DOHH2 (cell line): ENCODE measurements around the gene UTS2R.

ENCODE experiments used
- H3F3A ChIP-seq: fragments of 200-600 bp; sonication (generic), shearing (Covaris generic); 2 replicates; pipeline ENCODE4 v1.6.0; 2016; ENCODE audit warnings: antibody characterized with exemption, mild to moderate bottlenecking; ENCODE audit not compliant: control insufficient read depth, insufficient read depth
- H3K27ac ChIP-seq: fragments of 200-600 bp; sonication (generic); 2 replicates; pipeline ENCODE4 v1.5.1; 2014; ENCODE audit warnings: low read depth, mild to moderate bottlenecking, low read length, moderate library complexity
- H3K27me3 ChIP-seq: fragments of 200-600 bp; sonication (generic); 2 replicates; pipeline ENCODE4 v1.6.1; 2014; ENCODE audit warnings: mild to moderate bottlenecking, low read length, mixed read lengths; ENCODE audit not compliant: control insufficient read depth
- H3K36me3 ChIP-seq: fragments of 200-600 bp; sonication (generic); 2 replicates; pipeline ENCODE4 v1.6.1; 2014; ENCODE audit warnings: mild to moderate bottlenecking, low read length, moderate library complexity, mixed read lengths; ENCODE audit not compliant: control insufficient read depth
- H3K4me1 ChIP-seq: fragments of 200-600 bp; sonication (generic); 2 replicates; pipeline ENCODE4 v1.6.1; 2014; ENCODE audit warnings: mild to moderate bottlenecking, low read length, mixed read lengths; ENCODE audit not compliant: control insufficient read depth
- H3K4me2 ChIP-seq: fragments of 200-600 bp; sonication (generic); 2 replicates; pipeline ENCODE4 v1.6.0; 2014; ENCODE audit warnings: mild to moderate bottlenecking, low read length, moderate library complexity
- H3K4me3 ChIP-seq: fragments of 200-600 bp; sonication (generic); 2 replicates; pipeline ENCODE4 v1.5.1; 2014; ENCODE audit warnings: mild to moderate bottlenecking, low read length, mixed read lengths
- H3K79me2 ChIP-seq: fragments of 200-600 bp; sonication (generic); 2 replicates; pipeline ENCODE4 v1.6.1; 2014; ENCODE audit warnings: mild to moderate bottlenecking, low read length, mixed read lengths; ENCODE audit not compliant: control insufficient read depth
- H3K9me2 ChIP-seq: fragments of 200-600 bp; sonication (generic); replicated peaks from 2 replicates; pipeline ENCODE4 v1.6.1; 2014; ENCODE audit warnings: mild to moderate bottlenecking, low read length, mixed read lengths; ENCODE audit not compliant: control insufficient read depth
- H3K9me3 ChIP-seq: fragments of 200-600 bp; sonication (generic); 2 replicates; pipeline ENCODE4 v1.6.1; 2014; ENCODE audit warnings: antibody characterized with exemption, low read length, mixed read lengths; ENCODE audit not compliant: control insufficient read depth, insufficient read depth
- H4K20me1 ChIP-seq: fragments of 200-600 bp; sonication (generic); 2 replicates; pipeline ENCODE4 v1.6.0; 2014; ENCODE audit warnings: low read depth, mild to moderate bottlenecking, antibody characterized with exemption, low read length, moderate library complexity; ENCODE audit not compliant: control insufficient read depth, insufficient read depth
- EZH2phosphoT487 ChIP-seq: fragments of 200-600 bp; sonication (generic); IDR thresholded peaks from 2 replicates; pipeline ENCODE4 v1.6.1; 2017; ENCODE audit warnings: borderline replicate concordance, mild to moderate bottlenecking, antibody characterized with exemption, low read length, moderate library complexity, mixed read lengths
- TF ChIP-seq, protein P1 (sequence below): fragments of 200-600 bp; sonication (generic); IDR thresholded peaks from one replicate; pipeline ENCODE4 v1.5.1; 2014; ENCODE audit warnings: antibody characterized with exemption, mild to moderate bottlenecking, low read depth, low read length; ENCODE audit not compliant: poor library complexity, severe bottlenecking

The UTS2R gene

DNA sequence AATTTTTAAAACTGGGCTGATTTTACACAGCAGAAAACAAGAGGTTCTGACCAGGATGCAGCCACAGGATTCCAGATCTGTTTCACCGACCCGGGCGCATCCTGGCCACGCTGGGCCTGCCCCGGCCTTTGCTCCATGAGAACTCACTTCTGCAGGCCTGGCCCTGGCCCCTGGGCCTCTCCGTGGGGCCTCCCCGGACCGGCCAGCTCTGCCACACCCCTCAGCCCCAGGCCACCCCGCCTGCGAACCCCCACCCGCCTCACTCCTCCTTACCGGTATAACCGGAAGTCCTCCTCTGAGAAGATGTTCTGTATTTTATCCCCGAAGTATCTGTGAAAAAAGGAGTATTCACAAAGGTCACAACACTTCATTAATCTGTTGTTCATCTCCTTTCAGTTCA, 33.5 kb downstream of the UTS2R start:
- Histone ChIP-seq H3K4me3 (no peak overlapping the region), H4K20me1 (no peaks in the 10 kb centered on the region), H3K4me2 (no peak overlapping the region), H3K27ac (no peak overlapping the region), H3K79me2 (no peaks in the 10 kb centered on the region), H3K36me3 (peaks cover 6% of the 10 kb centered on the region; the same call in 1 of the 2 replicates), H3K4me1 (peaks cover 9% of the 10 kb centered on the region; the same call in 1 of the 2 replicates), H3K27me3 (no peaks in the 10 kb centered on the region), H3F3A (no peaks in the 10 kb centered on the region), H3K9me2 (no peaks in the 10 kb centered on the region), H3K9me3 (no peaks in the 10 kb centered on the region)
- TF ChIP-seq, protein P1, sequence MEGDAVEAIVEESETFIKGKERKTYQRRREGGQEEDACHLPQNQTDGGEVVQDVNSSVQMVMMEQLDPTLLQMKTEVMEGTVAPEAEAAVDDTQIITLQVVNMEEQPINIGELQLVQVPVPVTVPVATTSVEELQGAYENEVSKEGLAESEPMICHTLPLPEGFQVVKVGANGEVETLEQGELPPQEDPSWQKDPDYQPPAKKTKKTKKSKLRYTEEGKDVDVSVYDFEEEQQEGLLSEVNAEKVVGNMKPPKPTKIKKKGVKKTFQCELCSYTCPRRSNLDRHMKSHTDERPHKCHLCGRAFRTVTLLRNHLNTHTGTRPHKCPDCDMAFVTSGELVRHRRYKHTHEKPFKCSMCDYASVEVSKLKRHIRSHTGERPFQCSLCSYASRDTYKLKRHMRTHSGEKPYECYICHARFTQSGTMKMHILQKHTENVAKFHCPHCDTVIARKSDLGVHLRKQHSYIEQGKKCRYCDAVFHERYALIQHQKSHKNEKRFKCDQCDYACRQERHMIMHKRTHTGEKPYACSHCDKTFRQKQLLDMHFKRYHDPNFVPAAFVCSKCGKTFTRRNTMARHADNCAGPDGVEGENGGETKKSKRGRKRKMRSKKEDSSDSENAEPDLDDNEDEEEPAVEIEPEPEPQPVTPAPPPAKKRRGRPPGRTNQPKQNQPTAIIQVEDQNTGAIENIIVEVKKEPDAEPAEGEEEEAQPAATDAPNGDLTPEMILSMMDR, result no peak
- no peak for TF ChIP-seq EZH2phosphoT487

DNA sequence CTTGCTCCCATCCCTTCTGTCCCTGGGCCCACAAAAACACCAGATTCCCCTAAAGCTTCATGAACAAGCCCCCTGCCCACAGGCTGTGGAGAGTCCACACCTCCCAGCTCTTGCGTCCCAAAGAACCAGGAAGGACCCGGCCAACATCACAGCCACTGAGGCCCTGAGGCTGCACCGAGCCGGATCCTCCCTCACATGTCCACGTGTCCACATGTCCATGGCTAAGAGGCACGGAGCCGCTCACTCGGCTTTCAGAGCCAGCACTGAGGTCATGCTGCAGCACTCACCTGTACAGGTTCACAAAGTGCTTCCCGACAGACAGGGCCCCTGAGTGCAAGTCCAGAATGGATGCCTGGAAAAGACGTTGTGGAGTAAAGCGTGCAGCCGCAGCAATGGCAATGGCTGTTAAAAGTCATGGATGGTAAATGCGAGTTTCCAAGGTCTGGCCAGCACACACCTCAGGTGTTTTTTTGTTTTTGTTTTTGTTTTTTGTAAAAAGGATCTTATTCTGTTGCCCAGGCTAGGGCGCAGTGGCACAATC, 34.6 kb downstream of the UTS2R start:
- Histone ChIP-seq H3K27me3 (no peaks in the 10 kb centered on the region), H4K20me1 (no peaks in the 10 kb centered on the region), H3K27ac (no peak overlapping the region), H3K4me3 (no peak overlapping the region), H3K4me2 (no peak overlapping the region), H3K4me1 (peaks cover 7% of the 10 kb centered on the region; the same call in 1 of the 2 replicates), H3K79me2 (no peaks in the 10 kb centered on the region), H3K9me3 (no peaks in the 10 kb centered on the region), H3K36me3 (peaks cover 6% of the 10 kb centered on the region; the same call in 1 of the 2 replicates), H3K9me2 (no peaks in the 10 kb centered on the region), H3F3A (no peaks in the 10 kb centered on the region)
- no peak for TF ChIP-seq EZH2phosphoT487
- TF ChIP-seq, protein P1, result no peak

DNA sequence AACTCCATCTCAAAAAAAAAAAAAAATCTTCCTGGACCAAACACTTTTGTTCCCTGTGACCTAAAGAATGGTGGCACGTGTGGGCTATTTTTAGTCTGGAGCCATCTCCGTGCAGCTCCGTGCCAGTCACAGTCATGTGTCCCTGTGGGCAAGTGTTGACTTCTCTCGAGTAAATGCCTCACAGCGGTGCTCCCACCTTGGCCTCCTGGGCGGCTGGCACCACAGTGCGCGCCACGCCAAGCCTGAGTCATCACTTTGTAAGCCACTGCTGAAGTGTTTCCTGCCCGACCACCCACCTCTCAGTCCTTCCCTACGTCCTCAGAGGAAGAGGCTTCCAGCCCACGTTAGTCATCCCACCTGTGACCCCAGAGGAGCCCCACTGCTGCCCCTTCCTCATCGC, 35.7 kb downstream of the UTS2R start:
- Histone ChIP-seq H3K79me2 (no peaks in the 10 kb centered on the region), H3K4me2 (no peak overlapping the region), H3K4me3 (no peak overlapping the region), H3K27me3 (no peaks in the 10 kb centered on the region), H3K27ac (no peak overlapping the region), H3K4me1 (peaks cover 7% of the 10 kb centered on the region; the same call in 1 of the 2 replicates), H3K36me3 (peaks cover 6% of the 10 kb centered on the region; the same call in 1 of the 2 replicates), H4K20me1 (no peaks in the 10 kb centered on the region), H3F3A (no peaks in the 10 kb centered on the region), H3K9me2 (no peaks in the 10 kb centered on the region), H3K9me3 (no peaks in the 10 kb centered on the region)
- TF ChIP-seq, protein P1, result no peak
- no peak for TF ChIP-seq EZH2phosphoT487
